PC-3 (cell line): Measurements from ENCODE around the gene ABCD4. TPM values are rescaled to one million over a fixed set of nuclear protein-coding genes. Genes with fewer than 3 reads are reported as not detected.

Source experiments
- ATAC-seq: fragments of 200-7000 bp; cut with Tn5 transposase; 2 replicates; pipeline ENCODE4 v1.9.1; 2020; ENCODE audit warnings: mild to moderate bottlenecking, moderate library complexity
- BruUV-seq: library from RNA; stranded (reverse); fragments of 400-500 nt; replicated peaks from 2 replicates; lab custom pipeline; 2021; lab: Mats Ljungman, UMichigan
- CTCF ChIA-PET: fragments of 300-600 bp; sonication (Branson Sonifier 250); formaldehyde crosslinking; loops from one replicate; lab custom pipeline; 2022; ENCODE audit warnings: antibody characterized with exemption; lab: Charles Lee
- POLR2A ChIA-PET: fragments of 300-600 bp; sonication (Branson Sonifier 250); formaldehyde crosslinking; loops from one replicate; lab custom pipeline; 2022; ENCODE audit warnings: antibody characterized with exemption; ENCODE audit not compliant: unreplicated experiment; lab: Charles Lee
- DNase-seq: peaks from one replicate; pipeline ENCODE4 v3.0.0-alpha.2; 2015
- H2AFZ ChIP-seq: fragments of 300-600 bp; sonication (generic); 2 replicates; pipeline ENCODE4 v1.6.0; 2016; ENCODE audit warnings: antibody characterized with exemption, low read length
- H3F3A ChIP-seq: fragments of 300-600 bp; sonication (generic); one replicate; pipeline ENCODE4 v1.6.0; 2017; ENCODE audit warnings: antibody characterized with exemption, low read length, control low read depth, mild to moderate bottlenecking; ENCODE audit not compliant: unreplicated experiment
- H3K27ac ChIP-seq: fragments of 300-600 bp; sonication (generic); 2 replicates; pipeline ENCODE4 v1.5.1; 2016; ENCODE audit warnings: mild to moderate bottlenecking, low read length
- H3K27me3 ChIP-seq: fragments of 300-600 bp; sonication (generic); 2 replicates; pipeline ENCODE4 v1.6.1; 2016; ENCODE audit warnings: low read length, mixed read lengths
- H3K36me3 ChIP-seq: fragments of 300-600 bp; sonication (generic); 2 replicates; pipeline ENCODE4 v1.6.1; 2016; ENCODE audit warnings: low read depth, mixed run types, low read length, mixed read lengths
- H3K4me1 ChIP-seq: fragments of 300-600 bp; sonication (generic); 2 replicates; pipeline ENCODE4 v1.5.1; 2016; ENCODE audit warnings: low read length; ENCODE audit not compliant: insufficient read depth
- H3K4me2 ChIP-seq: fragments of 300-600 bp; sonication (generic); 2 replicates; pipeline ENCODE4 v1.6.0; 2016; ENCODE audit warnings: low read length
- H3K4me3 ChIP-seq: fragments of 300-600 bp; sonication (generic); 2 replicates; pipeline ENCODE4 v1.5.1; 2016; ENCODE audit warnings: mild to moderate bottlenecking, low read length, mixed read lengths
- H3K79me2 ChIP-seq: fragments of 300-600 bp; sonication (generic); 2 replicates; pipeline ENCODE4 v1.6.1; 2017; ENCODE audit warnings: low read length, mixed read lengths
- H3K9ac ChIP-seq: fragments of 300-600 bp; sonication (generic); 2 replicates; pipeline ENCODE4 v1.6.0; 2016; ENCODE audit warnings: mild to moderate bottlenecking, low read length
- H3K9me2 ChIP-seq: fragments of 300-600 bp; sonication (generic); replicated peaks from 2 replicates; pipeline ENCODE4 v1.6.1; 2016; ENCODE audit warnings: mixed run types, low read length, mixed read lengths
- H3K9me3 ChIP-seq: fragments of 300-600 bp; sonication (generic); 2 replicates; pipeline ENCODE4 v1.6.1; 2016; ENCODE audit warnings: low read length, mixed read lengths
- H4K20me1 ChIP-seq: fragments of 300-600 bp; sonication (generic); 2 replicates; pipeline ENCODE4 v1.6.1; 2016; ENCODE audit warnings: low read length, mixed read lengths
- EZH2 ChIP-seq: fragments of 300-600 bp; sonication (generic); IDR thresholded peaks from one replicate; pipeline ENCODE4 v1.6.1; 2017; ENCODE audit warnings: antibody characterized with exemption, mild to moderate bottlenecking, low read length; ENCODE audit not compliant: unreplicated experiment
- EZH2phosphoT487 ChIP-seq: fragments of 300-600 bp; sonication (generic); IDR thresholded peaks from 2 replicates; pipeline ENCODE4 v1.6.1; 2018; ENCODE audit warnings: mild to moderate bottlenecking, antibody characterized with exemption, low read length, borderline replicate concordance
- intact Hi-C: fragments of 100-400 bp; cut with micrococcal nuclease; formaldehyde crosslinking; loops from 2 replicates; pipeline ENCODE4 v1.9.0; 2023
- total RNA-seq: library from RNA; depleted of rRNA; stranded (reverse); fragments of >200 nt; gene quantifications from 2 replicates; pipeline ENCODE4 v1.2.3, GENCODE V29; 2014
- TF ChIP-seq, protein P1 (sequence below): fragments of 300-600 bp; sonication (generic); conservative IDR thresholded peaks from 2 replicates; pipeline ENCODE4 v1.5.1; 2017; ENCODE audit warnings: antibody characterized with exemption, low read depth, mild to moderate bottlenecking, low read length

ABCD4 gene
- total RNA-seq, 1 experiment from 2014 or later: 27.1 TPM

DNA sequence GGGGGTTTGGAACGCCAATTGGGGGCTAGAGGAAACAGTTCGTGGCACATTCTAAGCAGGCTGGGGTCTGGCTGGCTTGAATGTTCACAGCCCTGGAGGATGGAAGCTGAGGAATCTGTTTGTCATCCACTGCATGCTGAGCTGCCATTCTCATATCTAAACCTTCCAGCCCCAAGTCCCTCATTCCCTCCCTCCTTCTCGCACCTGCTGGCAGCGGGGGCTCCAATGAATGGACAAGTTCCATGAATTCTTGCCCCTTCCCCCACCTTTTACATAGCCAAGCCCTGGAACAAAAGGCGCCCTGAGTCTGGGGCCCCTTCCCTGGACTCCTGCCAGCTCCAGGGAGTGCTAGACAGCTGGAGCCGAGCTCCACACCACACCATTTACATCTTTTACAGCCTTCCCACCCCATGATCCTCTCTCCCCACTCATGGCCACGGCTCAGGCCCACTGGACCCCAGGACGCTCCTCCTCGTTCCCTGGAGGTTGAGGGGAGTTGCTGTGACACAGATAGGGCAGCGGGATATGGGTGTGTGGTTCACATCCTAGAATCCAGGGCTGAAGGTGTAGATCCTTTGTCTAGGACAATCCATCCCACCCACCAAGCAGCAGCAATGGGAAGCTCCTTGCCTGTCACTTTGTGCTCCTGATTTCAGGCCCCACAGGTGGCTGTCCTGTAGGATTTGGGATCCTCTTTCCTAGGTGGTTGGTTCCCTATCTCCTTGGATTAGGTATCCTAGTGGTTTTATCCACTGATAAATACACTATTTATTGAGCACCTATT lies 23.8 kb upstream of the ABCD4 start:
- Histone ChIP-seq H3K36me3 (no peaks in the 10 kb centered on the region), H2AFZ (no peak overlapping the region), H3K27ac (no peak overlapping the region), H3K4me2 (no peak overlapping the region), H3K9me3 (no peaks in the 10 kb centered on the region), H3K79me2 (no peaks in the 10 kb centered on the region), H3F3A (no peaks in the 10 kb centered on the region), H3K4me3 (no peak overlapping the region), H3K9me2 (no peaks in the 10 kb centered on the region), H3K9ac (no peak overlapping the region), H4K20me1 (no peaks in the 10 kb centered on the region), H3K4me1 (no peaks in the 10 kb centered on the region), H3K27me3 (no peaks in the 10 kb centered on the region; the same call in 1 of the 2 replicates)
- DNase-seq (no peak), ATAC-seq (no peak)
- intact Hi-C loops: no loop called here
- BruUV-seq: no TSS peak
- ChIA-PET CTCF (interaction anchor here (1.1 kb wide), 1 partner anchor 19 kb away, joined by 3 read pairs; no protein-coding TSS in a partner anchor), POLR2A (no interaction called here)
- TF ChIP-seq, protein P1, sequence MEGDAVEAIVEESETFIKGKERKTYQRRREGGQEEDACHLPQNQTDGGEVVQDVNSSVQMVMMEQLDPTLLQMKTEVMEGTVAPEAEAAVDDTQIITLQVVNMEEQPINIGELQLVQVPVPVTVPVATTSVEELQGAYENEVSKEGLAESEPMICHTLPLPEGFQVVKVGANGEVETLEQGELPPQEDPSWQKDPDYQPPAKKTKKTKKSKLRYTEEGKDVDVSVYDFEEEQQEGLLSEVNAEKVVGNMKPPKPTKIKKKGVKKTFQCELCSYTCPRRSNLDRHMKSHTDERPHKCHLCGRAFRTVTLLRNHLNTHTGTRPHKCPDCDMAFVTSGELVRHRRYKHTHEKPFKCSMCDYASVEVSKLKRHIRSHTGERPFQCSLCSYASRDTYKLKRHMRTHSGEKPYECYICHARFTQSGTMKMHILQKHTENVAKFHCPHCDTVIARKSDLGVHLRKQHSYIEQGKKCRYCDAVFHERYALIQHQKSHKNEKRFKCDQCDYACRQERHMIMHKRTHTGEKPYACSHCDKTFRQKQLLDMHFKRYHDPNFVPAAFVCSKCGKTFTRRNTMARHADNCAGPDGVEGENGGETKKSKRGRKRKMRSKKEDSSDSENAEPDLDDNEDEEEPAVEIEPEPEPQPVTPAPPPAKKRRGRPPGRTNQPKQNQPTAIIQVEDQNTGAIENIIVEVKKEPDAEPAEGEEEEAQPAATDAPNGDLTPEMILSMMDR: no peak
- TF ChIP-seq EZH2 (no peak), EZH2phosphoT487 (no peak)

DNA sequence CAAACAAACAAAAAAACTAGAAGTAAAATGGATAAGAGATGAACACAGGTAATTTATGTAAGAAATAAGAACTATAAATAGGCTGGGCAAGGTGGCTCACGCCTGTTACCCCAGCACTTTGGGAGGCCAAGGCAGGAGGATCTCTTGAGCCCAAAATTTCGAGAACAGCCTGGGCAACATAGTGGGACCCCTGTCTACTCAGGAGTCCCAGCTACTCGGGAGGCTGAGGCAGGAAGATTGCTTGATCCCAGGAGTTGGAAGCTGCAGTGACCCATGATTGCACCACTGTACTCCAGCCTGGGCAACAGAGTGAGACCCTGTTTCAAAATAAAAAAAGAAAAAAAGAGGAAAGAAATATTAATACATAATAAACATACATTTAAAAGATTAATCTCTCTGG lies 22.7 kb upstream of the ABCD4 start:
- no peak overlapping the region for H3K4me3 ChIP-seq
- no peak overlapping the region for H2AFZ ChIP-seq
- H3K36me3 ChIP-seq: no peaks in the 10 kb centered on the region
- H3K9me3 ChIP-seq: no peaks in the 10 kb centered on the region
- H3K4me2 ChIP-seq: no peak overlapping the region
- CTCF ChIA-PET: no interaction called here
- ATAC-seq (no peak), DNase-seq (no peak)
- POLR2A ChIA-PET: no interaction called here
- no peaks in the 10 kb centered on the region for H3K4me1 ChIP-seq
- H3K9me2 ChIP-seq: no peaks in the 10 kb centered on the region
- no peaks in the 10 kb centered on the region; the same call in 1 of the 2 replicates for H3K27me3 ChIP-seq
- H3K27ac ChIP-seq: no peak overlapping the region
- H4K20me1 ChIP-seq: no peaks in the 10 kb centered on the region
- H3K9ac ChIP-seq: no peak overlapping the region
- H3F3A ChIP-seq: no peaks in the 10 kb centered on the region
- no peaks in the 10 kb centered on the region for H3K79me2 ChIP-seq
- no TSS peak for BruUV-seq
- no peak for TF ChIP-seq EZH2phosphoT487
- no peak for TF ChIP-seq EZH2
- intact Hi-C loops: no loop called here

DNA sequence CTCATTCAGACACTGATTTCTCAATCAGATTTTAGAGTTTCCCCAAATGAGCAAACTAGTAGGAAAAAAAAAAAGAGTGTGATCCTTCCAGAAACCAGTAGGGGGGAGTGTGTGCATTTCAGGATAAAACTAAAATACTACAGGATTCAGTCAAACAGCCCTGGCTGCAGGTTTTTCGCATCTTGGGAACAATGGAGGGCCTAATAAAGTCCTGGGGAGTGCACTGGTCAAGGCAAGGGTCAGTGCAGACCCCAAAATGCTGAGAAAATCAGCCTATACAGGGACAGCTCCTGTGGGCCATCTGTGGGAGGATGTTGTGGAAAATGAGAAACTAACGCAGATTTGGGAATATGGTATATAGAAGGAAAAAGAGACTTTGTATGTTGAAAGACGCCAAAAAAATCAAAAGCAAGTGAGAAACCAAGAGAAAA lies 22.2 kb upstream of the ABCD4 start:
- Histone ChIP-seq H3K27ac (no peak overlapping the region), H3F3A (no peaks in the 10 kb centered on the region), H3K27me3 (no peaks in the 10 kb centered on the region; the same call in 1 of the 2 replicates), H2AFZ (no peak overlapping the region), H4K20me1 (no peaks in the 10 kb centered on the region), H3K36me3 (no peaks in the 10 kb centered on the region), H3K9ac (no peak overlapping the region), H3K4me1 (no peaks in the 10 kb centered on the region), H3K4me3 (no peak overlapping the region), H3K79me2 (no peaks in the 10 kb centered on the region), H3K9me3 (no peaks in the 10 kb centered on the region), H3K4me2 (no peak overlapping the region), H3K9me2 (no peaks in the 10 kb centered on the region)
- peak; percentile 60 for DNase-seq
- CTCF ChIA-PET: no interaction called here
- intact Hi-C loops: no loop called here
- ATAC-seq: no peak
- BruUV-seq: no TSS peak
- TF ChIP-seq, protein P1: peak; percentile 68
- TF ChIP-seq EZH2 (no peak), EZH2phosphoT487 (no peak)
- POLR2A ChIA-PET: no interaction called here
